Heart right ventricle (tissue), 16 donors: ENCODE measurements around the gene IKZF2. TPM values are rescaled to one million over a fixed set of nuclear protein-coding genes. Genes with fewer than 3 reads are reported as not detected.

Experiments
- ATAC-seq, 8 donors: fragments of 200-7000 bp; cut with Tn5 transposase; one replicate each; pipeline ENCODE4 v1.9.1; 2020; ENCODE audit warnings: mild to moderate bottlenecking in 8 of 8, moderate library complexity in 8 of 8, moderate number of reproducible peaks in 1 of 8
- DNase-seq, 2 donors: peaks; one replicate each; pipeline ENCODE4 v3.0.0-alpha.2; 2020
- H3K27ac ChIP-seq, 10 donors: fragments of 200-600 bp; sonication (generic) in 2 of 10; one replicate each; pipeline versions ENCODE4 v1.5.0 to v1.8.0; 2020 to 2022; ENCODE audit warnings: mild to moderate bottlenecking in 3 of 10
- H3K27me3 ChIP-seq, 7 donors: fragments of 200-600 bp; one replicate each; pipeline ENCODE4 v1.8.0; 2021 to 2022; ENCODE audit warnings: mild to moderate bottlenecking in 2 of 7
- H3K36me3 ChIP-seq, 9 donors: fragments of 200-600 bp; sonication (generic) in 1 of 9; one replicate each; pipeline versions ENCODE4 v1.5.0 to v1.8.0; 2020 to 2022; ENCODE audit warnings: mild to moderate bottlenecking in 2 of 9
- H3K4me1 ChIP-seq, 9 donors: fragments of 200-600 bp; sonication (generic) in 1 of 9; one replicate each; pipeline versions ENCODE4 v1.5.0 to v1.8.0; 2020 to 2022; ENCODE audit warnings: mild to moderate bottlenecking in 4 of 9
- H3K4me3 ChIP-seq, 10 donors: fragments of 200-600 bp; sonication (generic) in 2 of 10; one replicate each; pipeline versions ENCODE4 v1.5.0 to v1.8.0; 2020 to 2022; ENCODE audit warnings: mild to moderate bottlenecking in 7 of 10, moderate library complexity in 2 of 10
- H3K9me3 ChIP-seq, 11 donors: fragments of 200-600 bp in 10 of 11; sonication (generic) in 2 of 11; one replicate each; pipeline versions ENCODE4 v1.5.0 to v1.8.0; 2013 to 2022; ENCODE audit warnings: mild to moderate bottlenecking in 2 of 11, control low read depth in 1 of 11, moderate library complexity in 1 of 11
- CTCF ChIP-seq, 9 donors: fragments of 200-600 bp; sonication (generic) in 2 of 9; IDR thresholded peaks; one replicate each; pipeline versions ENCODE4 v1.5.0 to v1.8.0; 2021 to 2022; ENCODE audit warnings: antibody characterized with exemption in 9 of 9, mild to moderate bottlenecking in 5 of 9, moderate library complexity in 1 of 9
- WGBS, 2 donors: extraction: QIAGEN DNeasy Blood & Tissue Kit; methylation state at CpG; one replicate each; pipeline ENCODE4 v1.1.7; 2013; ENCODE audit warnings: inconsistent platforms in 1 of 2; 5-methylcytosine and 5-hydroxymethylcytosine counted together
- intact Hi-C, 10 donors: fragments of 100-400 bp; cut with DNase I; formaldehyde crosslinking; loops; one replicate each; pipeline versions ENCODE4 v1.11.1 to v1.14.2; 2022
- polyA plus RNA-seq, 2 donors: library from polyadenylated mRNA; stranded (reverse); fragments of 200-250 nt; gene quantifications; one replicate each; pipeline ENCODE4 v1.2.3, GENCODE V29; 2013
- total RNA-seq, 10 donors: library from RNA; stranded (reverse); fragmentation: NEBNext Ultra II Directional in 3 of 10; extraction: Animal tissue kit (Norgen Biotek cat#: 25700) in 3 of 10; gene quantifications; one replicate each; pipeline versions ENCODE4 v1.2.1 to v1.2.4, GENCODE V29; 2021 to 2023
- donor health status: Arrhythmogenic right ventricular cardiomyopathy.
- donor health status: ischemic (EF 13 %, LVEDD 7.1; RV severe dilation, severe dysfunction).
- donor health status: healthy with polysubstance abuse.
- donor health status: DM: no; HTN: yes; CAD: no.
- donor health status: DM: no; HTN: no; CAD: no.
- donor health status: ischemic (EF 25% LVEDD 6.9; RV normal size, moderate dysfunction).
- donor health status: ischemic (EF 25% LVEDD 5.7; RV mildly dilated, moderate dysfunction).
- donor health status: healthy.
- donor health status: DM: yes; HTN: yes; CAD: no.
- donor health status: Ischemic cardiomyopathy.
- donor health status: ischemic (EF 35%, LVEDD 5.7; RV mildly dilated, moderate dysfunction).
- donor health status: nonischemic (EF 11% LVEDD 7.7; RV severe dilation, severe dysfunction).
- donor health status: DM: yes; HTN: yes; CAD: no.
- donor health status: PGD.
- donor health status: ischemic (EF 29% LVEDD 5.4; RV normal size, mild dysfunction).
- donor health status: nonischemic (EF 23%, LVEDD 6.1; RV moderate dilation, normal function).

IKZF2 gene
- total and polyA plus RNA-seq, 12 donors, result 0.36 to 8.1 (median 5.9) TPM

- intact Hi-C loops, result no loop called here
- no peak overlapping the region for H3K27ac ChIP-seq
- DNase-seq, result no peak
- no peak overlapping the region for H3K4me3 ChIP-seq
- TF ChIP-seq CTCF (IDR thresholded peaks at IDR 0.05), result no peak
- 58 to 69% methylated on average over 5 of the region's 5 CpGs for WGBS, 2 donors
- H3K36me3 ChIP-seq, result no peaks in the 10 kb centered on the region
- no peaks in the 10 kb centered on the region for H3K27me3 ChIP-seq
- no peak for ATAC-seq
- no peaks in the 10 kb centered on the region for H3K9me3 ChIP-seq
- peaks cover 0 to 37% (median 5%) of the 10 kb centered on the region in 9 donors for H3K4me1 ChIP-seq
Observed at GRCh38 chr2:213101692-213102460, 49.5 kb downstream of the IKZF2 start.

DNA sequence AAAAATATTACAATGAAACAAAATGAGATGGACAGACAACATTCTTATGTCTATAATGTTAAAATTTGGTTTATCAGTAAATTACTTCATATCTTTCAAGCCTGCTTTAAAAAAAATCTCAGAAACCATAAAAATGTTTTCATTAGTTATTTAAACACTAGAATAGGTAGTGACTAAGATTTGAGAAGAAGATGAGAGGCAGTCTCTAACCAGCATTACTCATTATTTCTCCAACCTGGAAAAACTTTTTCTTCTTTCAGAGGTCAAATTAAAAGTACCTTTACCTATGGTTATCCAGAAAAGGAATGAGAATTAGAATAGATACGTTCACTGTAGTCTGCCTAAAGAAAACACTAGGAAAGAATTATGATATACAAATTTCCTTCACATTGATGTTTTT, 50.3 kb downstream of the IKZF2 start:
- H3K36me3 ChIP-seq, result no peaks in the 10 kb centered on the region
- WGBS, 2 donors, result 68 to 71% methylated on average over 1 of the region's 1 CpG
- H3K27me3 ChIP-seq, result no peaks in the 10 kb centered on the region
- DNase-seq, result no peak
- H3K9me3 ChIP-seq, result no peaks in the 10 kb centered on the region
- H3K4me3 ChIP-seq, result no peak overlapping the region
- intact Hi-C loops, result no loop called here
- ATAC-seq, result no peak
- H3K27ac ChIP-seq, result no peak overlapping the region
- peaks cover 0 to 37% (median 5%) of the 10 kb centered on the region in 9 donors for H3K4me1 ChIP-seq
- no peak for TF ChIP-seq CTCF (IDR thresholded peaks at IDR 0.05)

DNA sequence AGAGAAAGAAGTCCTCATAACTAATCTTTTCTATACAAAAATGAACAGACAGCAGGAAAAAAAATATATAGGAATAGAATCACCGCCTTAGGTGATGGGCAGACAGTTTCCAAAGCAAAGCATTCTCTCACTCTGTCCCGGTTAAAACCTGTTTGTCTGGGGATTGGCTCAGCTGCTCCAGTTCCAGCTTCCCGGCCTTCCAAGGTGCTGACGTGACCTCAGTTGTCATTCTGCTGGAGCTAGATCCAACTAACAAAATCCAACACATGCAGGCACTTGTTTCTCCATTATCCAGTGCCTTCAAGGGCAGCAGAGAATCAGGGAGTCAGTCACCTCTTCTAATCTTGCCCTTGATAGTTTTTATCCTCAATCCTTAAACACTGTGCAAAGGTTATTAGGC, 52.8 kb downstream of the IKZF2 start:
- DNase-seq, result peak; percentile 26 to 34

GRCh38 chr2:213091765-213092164, 59.6 kb downstream of the IKZF2 start:
- TF ChIP-seq CTCF (IDR thresholded peaks at IDR 0.05), result no peak
- intact Hi-C loops, result no loop called here
- H3K4me1 ChIP-seq, result peaks cover 0 to 7% (median 4%) of the 10 kb centered on the region in 9 donors
- WGBS, 2 donors, result 83 to 84% methylated on average over 3 of the region's 3 CpGs
- H3K9me3 ChIP-seq, result no peaks in the 10 kb centered on the region
- H3K27ac ChIP-seq, result no peak overlapping the region
- DNase-seq (no peak), ATAC-seq (no peak)
- no peaks in the 10 kb centered on the region for H3K27me3 ChIP-seq
- H3K4me3 ChIP-seq, result no peak overlapping the region
- no peaks in the 10 kb centered on the region for H3K36me3 ChIP-seq

More for the DNA sequence above, 52.8 kb downstream of the IKZF2 start:
- H3K9me3 ChIP-seq, result no peaks in the 10 kb centered on the region
- no peaks in the 10 kb centered on the region for H3K27me3 ChIP-seq
- TF ChIP-seq CTCF (IDR thresholded peaks at IDR 0.05), result no peak
- intact Hi-C loops, result no loop called here
- H3K36me3 ChIP-seq, result no peaks in the 10 kb centered on the region
- ATAC-seq, result peak in 7 of 8 donors; percentile 46 to 90 (median 85)
- 36 to 50% methylated on average over 4 of the region's 4 CpGs for WGBS, 2 donors
- H3K4me3 ChIP-seq, result no peak overlapping the region
- H3K4me1 ChIP-seq, result peaks cover 0 to 26% (median 5%) of the 10 kb centered on the region in 9 donors
- peak overlapping the region in 7 of 10 donors; percentile 5 to 53 (median 13) for H3K27ac ChIP-seq
